ENCODE measurements around the gene EDN3. TPM values are rescaled to one million over a fixed set of nuclear protein-coding genes. Genes with fewer than 3 reads are reported as not detected.

Gene EDN3
- total and polyA plus RNA-seq, 2 experiments from 2014 or later: 4.0 to 5.8 TPM

DNA sequence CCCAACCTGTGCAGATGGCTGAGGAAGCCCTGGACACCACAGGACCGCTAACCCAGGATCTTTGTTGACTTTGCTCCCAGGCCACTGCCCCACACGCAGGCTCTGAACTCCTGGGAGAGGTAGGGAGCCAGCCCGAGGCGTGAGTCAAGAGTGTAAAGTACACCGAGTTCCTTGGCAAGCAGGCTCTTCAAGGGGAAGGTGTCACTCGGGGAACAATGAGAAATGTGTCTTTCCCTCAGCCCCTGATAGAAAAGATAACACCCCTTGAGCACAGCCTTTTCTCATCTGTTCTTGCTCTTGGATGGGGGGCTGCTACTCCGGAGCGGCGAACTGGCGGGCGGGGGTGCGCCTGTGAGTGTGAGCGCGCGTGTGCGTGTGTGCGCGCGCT lies 472 bp upstream of the EDN3 start:
- Histone ChIP-seq H2AFZ (no peak overlapping the region), H3K27me3 (peaks cover 64% of the 10 kb centered on the region), H3K79me2 (no peaks in the 10 kb centered on the region), H3K9me2 (replicated peaks; ENCODE audit: insufficient read depth) (no peaks in the 10 kb centered on the region), H3K4me1 (ENCODE audit: insufficient read depth) (peaks cover 14% of the 10 kb centered on the region), H3K4me2 (peak overlapping the region; percentile 92), H3K4me3 (no peak overlapping the region), H3K9me3 (ENCODE audit: low read depth) (no peaks in the 10 kb centered on the region), H3K27ac (no peak overlapping the region), H3K36me3 (replicated peaks; ENCODE audit: insufficient read depth, low read depth) (no peaks in the 10 kb centered on the region), H4K20me1 (ENCODE audit: insufficient read depth, poor library complexity, severe bottlenecking) (no peaks in the 10 kb centered on the region)
- TF ChIP-seq EZH2 (IDR thresholded peaks at IDR 0.05; ENCODE audit: borderline replicate concordance) (no peak), EZH2phosphoT487 (IDR thresholded peaks at IDR 0.05; ENCODE audit: low read depth, severe bottlenecking, unreplicated experiment) (no peak)
- TF ChIP-seq, protein P1, sequence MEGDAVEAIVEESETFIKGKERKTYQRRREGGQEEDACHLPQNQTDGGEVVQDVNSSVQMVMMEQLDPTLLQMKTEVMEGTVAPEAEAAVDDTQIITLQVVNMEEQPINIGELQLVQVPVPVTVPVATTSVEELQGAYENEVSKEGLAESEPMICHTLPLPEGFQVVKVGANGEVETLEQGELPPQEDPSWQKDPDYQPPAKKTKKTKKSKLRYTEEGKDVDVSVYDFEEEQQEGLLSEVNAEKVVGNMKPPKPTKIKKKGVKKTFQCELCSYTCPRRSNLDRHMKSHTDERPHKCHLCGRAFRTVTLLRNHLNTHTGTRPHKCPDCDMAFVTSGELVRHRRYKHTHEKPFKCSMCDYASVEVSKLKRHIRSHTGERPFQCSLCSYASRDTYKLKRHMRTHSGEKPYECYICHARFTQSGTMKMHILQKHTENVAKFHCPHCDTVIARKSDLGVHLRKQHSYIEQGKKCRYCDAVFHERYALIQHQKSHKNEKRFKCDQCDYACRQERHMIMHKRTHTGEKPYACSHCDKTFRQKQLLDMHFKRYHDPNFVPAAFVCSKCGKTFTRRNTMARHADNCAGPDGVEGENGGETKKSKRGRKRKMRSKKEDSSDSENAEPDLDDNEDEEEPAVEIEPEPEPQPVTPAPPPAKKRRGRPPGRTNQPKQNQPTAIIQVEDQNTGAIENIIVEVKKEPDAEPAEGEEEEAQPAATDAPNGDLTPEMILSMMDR (IDR thresholded peaks at IDR 0.05; ENCODE audit: poor library complexity): no peak
- peak; percentile 66 for DNase-seq (ENCODE audit: low spot score)
- WGBS (ENCODE audit: low lambda C conversion rate, missing lambda C conversion rate): 6% methylated on average over 14 of the region's 19 CpGs

DNA sequence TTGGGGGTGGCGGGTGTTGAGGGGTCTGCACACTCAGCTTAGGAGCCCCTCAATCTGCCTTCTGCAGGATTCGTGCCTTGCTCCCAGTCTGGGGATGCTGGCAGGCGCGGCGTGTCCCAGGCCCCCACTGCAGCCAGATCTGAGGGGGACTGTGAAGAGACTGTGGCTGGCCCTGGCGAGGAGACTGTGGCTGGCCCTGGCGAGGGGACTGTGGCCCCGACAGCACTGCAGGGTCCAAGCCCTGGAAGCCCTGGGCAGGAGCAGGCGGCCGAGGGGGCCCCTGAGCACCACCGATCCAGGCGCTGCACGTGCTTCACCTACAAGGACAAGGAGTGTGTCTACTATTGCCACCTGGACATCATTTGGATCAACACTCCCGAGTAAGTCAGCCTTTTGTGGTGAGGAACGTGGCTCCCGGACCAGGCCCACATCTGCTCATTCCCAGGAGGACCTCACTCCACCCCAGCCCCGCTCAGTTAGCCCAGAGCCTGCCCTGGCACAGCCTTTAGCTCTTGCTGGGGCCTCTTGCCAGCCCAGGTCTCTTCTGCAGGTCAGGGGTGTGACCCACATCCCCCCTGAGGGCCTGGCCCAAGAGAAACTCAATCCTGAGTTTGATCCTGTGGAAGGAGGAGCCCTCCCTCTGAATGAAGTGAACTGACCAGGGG lies 1.1 kb downstream of the EDN3 start:
- H3K9me2 ChIP-seq (replicated peaks; ENCODE audit: insufficient read depth): no peaks in the 10 kb centered on the region
- no peak overlapping the region for H3K4me3 ChIP-seq
- H4K20me1 ChIP-seq (ENCODE audit: insufficient read depth, poor library complexity, severe bottlenecking): no peaks in the 10 kb centered on the region
- H3K27me3 ChIP-seq: peaks cover 57% of the 10 kb centered on the region
- H3K4me2 ChIP-seq: peak overlapping the region; percentile 92
- H3K79me2 ChIP-seq: no peaks in the 10 kb centered on the region
- no peaks in the 10 kb centered on the region for H3K9me3 ChIP-seq (ENCODE audit: low read depth)
- no peak overlapping the region for H3K27ac ChIP-seq
- DNase-seq (ENCODE audit: low spot score): no peak
- no peak overlapping the region for H2AFZ ChIP-seq
- TF ChIP-seq EZH2 (IDR thresholded peaks at IDR 0.05; ENCODE audit: borderline replicate concordance): no peak
- no peak for TF ChIP-seq EZH2phosphoT487 (IDR thresholded peaks at IDR 0.05; ENCODE audit: low read depth, severe bottlenecking, unreplicated experiment)
- TF ChIP-seq, protein P1 (IDR thresholded peaks at IDR 0.05; ENCODE audit: poor library complexity): no peak
- peaks cover 14% of the 10 kb centered on the region for H3K4me1 ChIP-seq (ENCODE audit: insufficient read depth)
- H3K36me3 ChIP-seq (replicated peaks; ENCODE audit: insufficient read depth, low read depth): no peaks in the 10 kb centered on the region
- WGBS (ENCODE audit: low lambda C conversion rate, missing lambda C conversion rate): 87% methylated on average over 15 of the region's 17 CpGs

GRCh38 chr20:59305908-59306655 lies 5.7 kb downstream of the EDN3 start:
- Histone ChIP-seq H3K36me3 (replicated peaks; ENCODE audit: insufficient read depth, low read depth) (no peaks in the 10 kb centered on the region), H3K9me2 (replicated peaks; ENCODE audit: insufficient read depth) (no peaks in the 10 kb centered on the region), H3K79me2 (no peaks in the 10 kb centered on the region), H4K20me1 (ENCODE audit: insufficient read depth, poor library complexity, severe bottlenecking) (no peaks in the 10 kb centered on the region), H3K27ac (no peak overlapping the region), H3K27me3 (peaks cover 36% of the 10 kb centered on the region), H2AFZ (no peak overlapping the region), H3K4me1 (ENCODE audit: insufficient read depth) (peaks cover 11% of the 10 kb centered on the region), H3K4me3 (no peak overlapping the region), H3K4me2 (no peak overlapping the region), H3K9me3 (ENCODE audit: low read depth) (no peaks in the 10 kb centered on the region)
- WGBS (ENCODE audit: low lambda C conversion rate, missing lambda C conversion rate): 83% methylated on average over 7 of the region's 7 CpGs
- TF ChIP-seq, protein P1 (IDR thresholded peaks at IDR 0.05; ENCODE audit: poor library complexity): no peak
- no peak for TF ChIP-seq EZH2phosphoT487 (IDR thresholded peaks at IDR 0.05; ENCODE audit: low read depth, severe bottlenecking, unreplicated experiment)
- no peak for TF ChIP-seq EZH2 (IDR thresholded peaks at IDR 0.05; ENCODE audit: borderline replicate concordance)
- no peak for DNase-seq (ENCODE audit: low spot score)
